SU-DHL-6 (cell line): Measurements from ENCODE around the gene COL18A1.

ENCODE experiments used
- EZH2phosphoT487 ChIP-seq: fragments of 200-600 bp; sonication (generic), shearing (Covaris generic); conservative IDR thresholded peaks from 2 replicates; pipeline ENCODE4 v1.6.1; 2018; ENCODE audit warnings: mild to moderate bottlenecking, antibody characterized with exemption, low read length, moderate library complexity, mixed read lengths
- TF ChIP-seq, protein P1 (sequence below): fragments of 200-600 bp; sonication (generic); IDR thresholded peaks from one replicate; pipeline ENCODE4 v1.5.1; 2017; ENCODE audit warnings: antibody characterized with exemption, mild to moderate bottlenecking, low read length, moderate library complexity; ENCODE audit not compliant: insufficient read depth, poor library complexity, severe bottlenecking

DNA sequence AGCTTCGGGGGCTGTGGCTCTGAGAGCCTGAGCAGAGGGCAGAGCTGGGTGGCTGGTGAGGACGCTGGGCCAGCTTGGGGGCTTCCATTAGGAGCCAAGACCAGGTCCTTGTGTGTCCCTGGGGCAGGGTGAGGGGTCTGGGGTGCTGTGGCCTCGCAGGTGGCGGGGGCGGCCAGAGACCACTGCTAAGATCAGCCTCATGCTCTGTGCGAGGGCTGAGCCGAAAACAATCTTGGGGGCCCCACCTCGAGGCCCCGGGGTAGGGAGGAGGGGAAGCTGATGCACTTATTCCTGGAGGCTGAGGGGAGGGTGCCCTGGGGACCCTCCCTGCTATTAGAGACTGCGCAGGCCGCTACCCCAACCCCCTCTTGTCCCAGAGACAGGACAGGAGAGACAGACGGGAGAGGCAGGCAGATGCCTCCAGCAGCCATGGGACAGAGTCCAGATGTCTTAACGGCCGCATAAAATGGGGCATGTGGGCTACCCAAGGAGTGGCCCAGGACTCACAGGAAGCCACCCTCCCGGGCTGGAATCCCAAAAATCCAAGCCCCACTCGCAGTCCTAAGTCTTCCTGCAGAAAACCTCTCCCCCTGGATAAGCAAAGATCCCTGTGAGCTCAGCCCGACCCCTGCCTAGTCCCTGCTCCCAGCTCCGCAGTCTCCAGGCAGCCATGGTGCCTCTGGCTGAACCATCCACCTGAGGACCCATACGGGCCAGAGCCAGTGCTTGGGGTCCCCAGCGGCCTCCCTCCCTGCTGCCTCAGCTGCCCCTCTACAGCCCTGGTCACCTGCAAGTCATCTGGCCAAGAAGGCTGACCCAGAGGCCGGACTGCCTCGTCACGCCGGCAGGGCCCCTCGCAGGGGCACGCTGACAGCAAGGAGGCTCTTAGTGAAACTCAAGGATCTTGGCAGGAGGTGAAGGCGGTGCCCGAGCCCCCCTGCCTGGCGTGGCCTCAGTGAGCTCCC, 43.6 kb upstream of the COL18A1 start:
- TF ChIP-seq, protein P1, sequence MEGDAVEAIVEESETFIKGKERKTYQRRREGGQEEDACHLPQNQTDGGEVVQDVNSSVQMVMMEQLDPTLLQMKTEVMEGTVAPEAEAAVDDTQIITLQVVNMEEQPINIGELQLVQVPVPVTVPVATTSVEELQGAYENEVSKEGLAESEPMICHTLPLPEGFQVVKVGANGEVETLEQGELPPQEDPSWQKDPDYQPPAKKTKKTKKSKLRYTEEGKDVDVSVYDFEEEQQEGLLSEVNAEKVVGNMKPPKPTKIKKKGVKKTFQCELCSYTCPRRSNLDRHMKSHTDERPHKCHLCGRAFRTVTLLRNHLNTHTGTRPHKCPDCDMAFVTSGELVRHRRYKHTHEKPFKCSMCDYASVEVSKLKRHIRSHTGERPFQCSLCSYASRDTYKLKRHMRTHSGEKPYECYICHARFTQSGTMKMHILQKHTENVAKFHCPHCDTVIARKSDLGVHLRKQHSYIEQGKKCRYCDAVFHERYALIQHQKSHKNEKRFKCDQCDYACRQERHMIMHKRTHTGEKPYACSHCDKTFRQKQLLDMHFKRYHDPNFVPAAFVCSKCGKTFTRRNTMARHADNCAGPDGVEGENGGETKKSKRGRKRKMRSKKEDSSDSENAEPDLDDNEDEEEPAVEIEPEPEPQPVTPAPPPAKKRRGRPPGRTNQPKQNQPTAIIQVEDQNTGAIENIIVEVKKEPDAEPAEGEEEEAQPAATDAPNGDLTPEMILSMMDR, result no peak
- no peak for TF ChIP-seq EZH2phosphoT487
